Measurements from ENCODE around the gene CUBN. TPM values are rescaled to one million over a fixed set of nuclear protein-coding genes. Genes with fewer than 3 reads are reported as not detected.

CUBN gene
- polyA plus RNA-seq, 4 donors, result 0.18 to 161 TPM; not detected in 2

DNA sequence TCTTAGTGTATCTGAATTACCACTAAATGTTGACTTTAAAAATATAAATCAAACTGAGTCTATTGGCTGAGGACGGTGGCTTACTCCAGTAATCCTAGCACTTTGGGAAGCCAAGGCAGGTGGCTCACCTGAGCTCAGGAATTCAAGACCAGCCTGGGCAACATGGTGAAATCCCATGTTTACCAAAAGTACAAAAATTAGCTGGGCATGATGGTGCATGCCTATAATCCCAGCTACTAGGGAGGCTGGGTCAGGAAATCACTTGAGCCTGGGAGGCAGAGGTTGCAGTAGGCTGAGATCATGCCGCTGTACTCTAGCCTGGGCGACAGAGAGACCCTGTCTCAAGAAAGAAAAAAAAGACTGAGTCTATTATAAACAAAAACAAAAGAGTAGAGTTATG is 205.9 kb downstream of the CUBN start:
- DNase-seq (no peak), FAIRE-seq (no peak)
- peaks cover 0 to 8% (median 0%) of the 10 kb centered on the region in 3 donors for H3K36me3 ChIP-seq (ENCODE audit: control insufficient read depth in 3 of 3, insufficient read depth in 2 of 3, low read depth in 1 of 3, low read length in 3 of 3)
- no peaks in the 10 kb centered on the region for H3K9me3 ChIP-seq (ENCODE audit: control insufficient read depth in 2 of 2, insufficient read depth in 1 of 2, low read depth in 1 of 2, low read length in 1 of 2)
- H3K27me3 ChIP-seq (ENCODE audit: control insufficient read depth in 3 of 3, insufficient read depth in 3 of 3, low read length in 3 of 3), result no peaks in the 10 kb centered on the region
- H3K4me1 ChIP-seq (ENCODE audit: control insufficient read depth in 3 of 3, insufficient read depth in 2 of 3, low read depth in 1 of 3, low read length in 2 of 3), result no peaks in the 10 kb centered on the region
- H3K27ac ChIP-seq (ENCODE audit: low read depth in 1 of 3, low read length in 2 of 3), result no peak overlapping the region
- 95 to 96% (median 95%) methylated on average over 3 of the region's 3 CpGs for WGBS, 3 donors
- H3K4me3 ChIP-seq (ENCODE audit: low read depth in 1 of 3, low read length in 3 of 3), result no peak overlapping the region

DNA sequence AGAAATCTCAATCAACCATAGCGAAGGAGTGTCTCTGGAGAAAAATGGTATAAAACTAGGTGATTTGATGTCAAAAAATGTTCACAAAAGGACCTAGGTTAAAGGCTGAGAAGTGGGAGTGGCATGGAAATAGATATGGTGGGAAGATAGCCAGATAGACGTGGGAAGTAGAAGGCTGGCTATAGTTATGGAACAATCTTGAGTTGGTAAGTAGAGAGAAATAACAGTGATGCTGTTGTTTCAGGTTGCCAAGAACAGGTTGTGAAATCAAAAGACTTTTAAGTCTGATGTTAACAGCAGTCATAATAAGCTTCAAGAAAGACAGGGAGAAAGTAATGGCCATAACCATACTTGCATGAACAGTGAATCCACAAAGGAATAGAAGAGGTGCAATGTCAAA is 206.3 kb downstream of the CUBN start:
- DNase-seq, result no peak
- Histone ChIP-seq H3K4me3 (ENCODE audit: low read depth in 1 of 3, low read length in 3 of 3) (no peak overlapping the region), H3K27me3 (ENCODE audit: control insufficient read depth in 3 of 3, insufficient read depth in 3 of 3, low read length in 3 of 3) (no peaks in the 10 kb centered on the region), H3K9me3 (ENCODE audit: control insufficient read depth in 2 of 2, insufficient read depth in 1 of 2, low read depth in 1 of 2, low read length in 1 of 2) (no peaks in the 10 kb centered on the region), H3K36me3 (ENCODE audit: control insufficient read depth in 3 of 3, insufficient read depth in 2 of 3, low read depth in 1 of 3, low read length in 3 of 3) (peaks cover 0 to 8% (median 0%) of the 10 kb centered on the region in 3 donors), H3K27ac (ENCODE audit: low read depth in 1 of 3, low read length in 2 of 3) (no peak overlapping the region), H3K4me1 (ENCODE audit: control insufficient read depth in 3 of 3, insufficient read depth in 2 of 3, low read depth in 1 of 3, low read length in 2 of 3) (no peaks in the 10 kb centered on the region)
- WGBS, 3 donors, result 29 to 54% (median 34%) methylated on average over 2 of the region's 2 CpGs
- no peak for FAIRE-seq

DNA sequence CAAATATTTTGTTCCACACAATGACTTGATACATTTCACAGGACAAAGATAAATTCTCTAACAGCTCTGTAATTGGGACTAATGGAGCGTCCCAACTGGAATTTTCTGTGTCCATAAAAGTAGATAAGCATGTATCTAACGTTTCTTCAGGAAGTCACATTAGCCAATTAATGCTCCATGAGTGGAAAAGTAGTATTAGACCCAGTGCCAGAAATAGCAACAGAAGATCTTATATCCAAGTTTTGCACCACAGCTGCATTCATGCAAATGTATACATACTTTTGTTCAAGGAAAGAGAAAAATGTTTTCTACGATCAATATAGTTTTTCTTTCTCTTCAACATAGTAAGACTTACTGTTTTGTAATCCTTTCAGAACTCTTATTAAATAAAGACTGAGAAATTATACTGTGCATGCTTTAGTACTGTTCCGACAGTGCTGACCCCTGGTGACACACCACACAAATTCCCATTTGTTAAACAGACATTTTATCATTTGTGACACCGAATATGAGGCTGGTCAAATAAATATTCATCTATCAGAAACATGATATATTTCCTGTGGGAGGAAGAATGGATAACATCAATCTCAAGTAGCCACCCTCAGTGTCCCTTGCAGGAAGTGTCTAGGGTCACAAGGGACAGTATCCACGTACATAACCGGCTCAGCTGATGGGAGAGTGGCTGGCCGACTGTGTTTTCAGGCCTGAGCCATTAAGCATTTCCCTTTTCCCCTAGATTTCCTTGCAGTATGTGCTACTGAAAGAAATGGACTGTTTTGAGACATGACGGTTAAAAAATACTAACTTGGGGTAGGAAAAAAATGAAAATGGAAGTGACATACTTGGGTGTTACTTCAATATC is 210.3 kb downstream of the CUBN start:
- Histone ChIP-seq H3K9me3 (ENCODE audit: control insufficient read depth in 2 of 2, insufficient read depth in 1 of 2, low read depth in 1 of 2, low read length in 1 of 2) (no peaks in the 10 kb centered on the region), H3K36me3 (ENCODE audit: control insufficient read depth in 3 of 3, insufficient read depth in 2 of 3, low read depth in 1 of 3, low read length in 3 of 3) (peaks cover 0 to 9% (median 0%) of the 10 kb centered on the region in 3 donors), H3K27ac (ENCODE audit: low read depth in 1 of 3, low read length in 2 of 3) (no peak overlapping the region), H3K4me1 (ENCODE audit: control insufficient read depth in 3 of 3, insufficient read depth in 2 of 3, low read depth in 1 of 3, low read length in 2 of 3) (no peaks in the 10 kb centered on the region), H3K27me3 (ENCODE audit: control insufficient read depth in 3 of 3, insufficient read depth in 3 of 3, low read length in 3 of 3) (no peaks in the 10 kb centered on the region), H3K4me3 (ENCODE audit: low read depth in 1 of 3, low read length in 3 of 3) (no peak overlapping the region)
- DNase-seq (no peak), FAIRE-seq (no peak)
- WGBS, 3 donors, result 61 to 73% (median 71%) methylated on average over 9 of the region's 9 CpGs

GRCh38 chr10:16916496-16916895 is 213.1 kb downstream of the CUBN start:
- 85 to 95% (median 95%) methylated on average over 6 of the region's 6 CpGs for WGBS, 3 donors

DNA sequence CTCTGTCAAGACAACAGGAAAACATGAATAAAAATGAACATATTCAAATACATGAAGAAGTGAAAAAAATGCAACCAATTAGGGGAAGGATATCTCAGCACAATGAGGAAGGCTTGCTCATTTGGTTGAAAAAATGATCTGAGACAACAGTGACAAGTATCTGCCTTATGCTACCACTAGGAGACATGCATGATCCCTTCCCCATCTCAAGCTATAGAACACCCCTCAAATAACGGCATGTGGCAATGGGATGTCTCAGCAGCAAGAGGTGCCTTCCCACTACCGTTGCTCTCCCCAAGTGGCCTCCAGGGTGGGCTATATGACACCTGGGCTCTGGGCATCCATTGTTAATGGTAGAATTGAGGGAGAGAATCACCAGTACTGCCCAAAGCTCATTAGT is 214.3 kb downstream of the CUBN start:
- no peak for FAIRE-seq

More at GRCh38 chr10:16916496-16916895, 213.1 kb downstream of the CUBN start:
- FAIRE-seq (no peak), DNase-seq (no peak)
- no peak overlapping the region for H3K4me3 ChIP-seq (ENCODE audit: low read depth in 1 of 3, low read length in 3 of 3)
- peaks cover 0 to 15% (median 0%) of the 10 kb centered on the region in 3 donors for H3K36me3 ChIP-seq (ENCODE audit: control insufficient read depth in 3 of 3, insufficient read depth in 2 of 3, low read depth in 1 of 3, low read length in 3 of 3)
- H3K4me1 ChIP-seq (ENCODE audit: control insufficient read depth in 3 of 3, insufficient read depth in 2 of 3, low read depth in 1 of 3, low read length in 2 of 3), result no peaks in the 10 kb centered on the region
- H3K27me3 ChIP-seq (ENCODE audit: control insufficient read depth in 3 of 3, insufficient read depth in 3 of 3, low read length in 3 of 3), result no peaks in the 10 kb centered on the region
- H3K9me3 ChIP-seq (ENCODE audit: control insufficient read depth in 2 of 2, insufficient read depth in 1 of 2, low read depth in 1 of 2, low read length in 1 of 2), result no peaks in the 10 kb centered on the region
- H3K27ac ChIP-seq (ENCODE audit: low read depth in 1 of 3, low read length in 2 of 3), result no peak overlapping the region

GRCh38 chr10:16913266-16913665 is 216.3 kb downstream of the CUBN start:
- DNase-seq (no peak), FAIRE-seq (no peak)
- Histone ChIP-seq H3K4me1 (ENCODE audit: control insufficient read depth in 3 of 3, insufficient read depth in 2 of 3, low read depth in 1 of 3, low read length in 2 of 3) (no peaks in the 10 kb centered on the region), H3K9me3 (ENCODE audit: control insufficient read depth in 2 of 2, insufficient read depth in 1 of 2, low read depth in 1 of 2, low read length in 1 of 2) (no peaks in the 10 kb centered on the region), H3K4me3 (ENCODE audit: low read depth in 1 of 3, low read length in 3 of 3) (no peak overlapping the region), H3K27ac (ENCODE audit: low read depth in 1 of 3, low read length in 2 of 3) (no peak overlapping the region), H3K36me3 (ENCODE audit: control insufficient read depth in 3 of 3, insufficient read depth in 2 of 3, low read depth in 1 of 3, low read length in 3 of 3) (peaks cover 0 to 15% (median 0%) of the 10 kb centered on the region in 3 donors), H3K27me3 (ENCODE audit: control insufficient read depth in 3 of 3, insufficient read depth in 3 of 3, low read length in 3 of 3) (no peaks in the 10 kb centered on the region)
- 76 to 87% (median 86%) methylated on average over 4 of the region's 4 CpGs for WGBS, 3 donors

More for the DNA sequence above, 214.3 kb downstream of the CUBN start:
- 69 to 75% (median 72%) methylated on average over 2 of the region's 2 CpGs for WGBS, 3 donors
- H3K9me3 ChIP-seq (ENCODE audit: control insufficient read depth in 2 of 2, insufficient read depth in 1 of 2, low read depth in 1 of 2, low read length in 1 of 2), result no peaks in the 10 kb centered on the region
- H3K4me1 ChIP-seq (ENCODE audit: control insufficient read depth in 3 of 3, insufficient read depth in 2 of 3, low read depth in 1 of 3, low read length in 2 of 3), result no peaks in the 10 kb centered on the region
- H3K4me3 ChIP-seq (ENCODE audit: low read depth in 1 of 3, low read length in 3 of 3), result no peak overlapping the region
- DNase-seq, result no peak
- H3K36me3 ChIP-seq (ENCODE audit: control insufficient read depth in 3 of 3, insufficient read depth in 2 of 3, low read depth in 1 of 3, low read length in 3 of 3), result peaks cover 0 to 15% (median 0%) of the 10 kb centered on the region in 3 donors
- no peak overlapping the region for H3K27ac ChIP-seq (ENCODE audit: low read depth in 1 of 3, low read length in 2 of 3)
- no peaks in the 10 kb centered on the region for H3K27me3 ChIP-seq (ENCODE audit: control insufficient read depth in 3 of 3, insufficient read depth in 3 of 3, low read length in 3 of 3)

DNA sequence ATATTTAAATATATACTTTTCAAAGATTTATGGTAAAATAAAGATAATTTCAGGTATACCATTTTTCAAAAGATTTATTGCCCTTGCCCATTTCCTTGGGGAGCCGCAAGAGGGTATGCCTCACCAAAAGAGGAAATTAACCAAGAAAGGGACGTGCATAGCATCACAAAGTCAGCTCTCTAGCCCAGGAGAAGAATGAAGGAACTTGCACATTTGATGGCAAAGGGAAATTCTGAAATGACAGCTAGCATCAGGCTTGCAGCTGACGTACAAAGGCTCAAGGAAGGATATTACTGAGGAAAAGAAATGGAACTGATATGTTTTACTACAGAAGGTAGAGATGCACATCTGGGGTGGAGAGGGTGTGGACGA is 218.8 kb downstream of the CUBN start:
- DNase-seq (no peak), FAIRE-seq (no peak)
- no peaks in the 10 kb centered on the region for H3K27me3 ChIP-seq (ENCODE audit: control insufficient read depth in 3 of 3, insufficient read depth in 3 of 3, low read length in 3 of 3)
- WGBS, 3 donors, result 70 to 81% (median 80%) methylated on average over 4 of the region's 4 CpGs
- no peak overlapping the region for H3K4me3 ChIP-seq (ENCODE audit: low read depth in 1 of 3, low read length in 3 of 3)
- no peaks in the 10 kb centered on the region for H3K9me3 ChIP-seq (ENCODE audit: control insufficient read depth in 2 of 2, insufficient read depth in 1 of 2, low read depth in 1 of 2, low read length in 1 of 2)
- peaks cover 0 to 17% (median 0%) of the 10 kb centered on the region in 3 donors for H3K36me3 ChIP-seq (ENCODE audit: control insufficient read depth in 3 of 3, insufficient read depth in 2 of 3, low read depth in 1 of 3, low read length in 3 of 3)
- no peaks in the 10 kb centered on the region for H3K4me1 ChIP-seq (ENCODE audit: control insufficient read depth in 3 of 3, insufficient read depth in 2 of 3, low read depth in 1 of 3, low read length in 2 of 3)
- H3K27ac ChIP-seq (ENCODE audit: low read depth in 1 of 3, low read length in 2 of 3), result no peak overlapping the region

GRCh38 chr10:16909961-16910792 is 219.4 kb downstream of the CUBN start:
- Histone ChIP-seq H3K9me3 (ENCODE audit: control insufficient read depth in 2 of 2, insufficient read depth in 1 of 2, low read depth in 1 of 2, low read length in 1 of 2) (no peaks in the 10 kb centered on the region), H3K4me3 (ENCODE audit: low read depth in 1 of 3, low read length in 3 of 3) (no peak overlapping the region), H3K36me3 (ENCODE audit: control insufficient read depth in 3 of 3, insufficient read depth in 2 of 3, low read depth in 1 of 3, low read length in 3 of 3) (peaks cover 0 to 16% (median 0%) of the 10 kb centered on the region in 3 donors), H3K27me3 (ENCODE audit: control insufficient read depth in 3 of 3, insufficient read depth in 3 of 3, low read length in 3 of 3) (no peaks in the 10 kb centered on the region), H3K27ac (ENCODE audit: low read depth in 1 of 3, low read length in 2 of 3) (no peak overlapping the region), H3K4me1 (ENCODE audit: control insufficient read depth in 3 of 3, insufficient read depth in 2 of 3, low read depth in 1 of 3, low read length in 2 of 3) (no peaks in the 10 kb centered on the region)
- FAIRE-seq (no peak), DNase-seq (no peak)
- WGBS, 3 donors, result 61 to 78% (median 77%) methylated on average over 4 of the region's 4 CpGs
